GM18907 (cell line): Measurements from ENCODE around the gene GALR2.
"Not testable (repeated sequence)": the region's sequence is repeated elsewhere in the genome, so short reads cannot be mapped to it uniquely, and the experiment has no call there.

Experiments
- ATAC-seq: cut with Tn5 transposase; IDR thresholded peaks from one replicate; pipeline ENCODE4 v1.9.1; 2021; ENCODE audit warnings: mild to moderate bottlenecking, moderate library complexity; ENCODE audit not compliant: unreplicated experiment

GALR2 gene, protein sequence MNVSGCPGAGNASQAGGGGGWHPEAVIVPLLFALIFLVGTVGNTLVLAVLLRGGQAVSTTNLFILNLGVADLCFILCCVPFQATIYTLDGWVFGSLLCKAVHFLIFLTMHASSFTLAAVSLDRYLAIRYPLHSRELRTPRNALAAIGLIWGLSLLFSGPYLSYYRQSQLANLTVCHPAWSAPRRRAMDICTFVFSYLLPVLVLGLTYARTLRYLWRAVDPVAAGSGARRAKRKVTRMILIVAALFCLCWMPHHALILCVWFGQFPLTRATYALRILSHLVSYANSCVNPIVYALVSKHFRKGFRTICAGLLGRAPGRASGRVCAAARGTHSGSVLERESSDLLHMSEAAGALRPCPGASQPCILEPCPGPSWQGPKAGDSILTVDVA

GRCh38 chr17:76074390-76075363, at the start of gene GALR2:
Gene GALR2 (plus strand): TSS chr17:76074781. CDS start chr17:76074884, 103 bp downstream.
- no peak for ATAC-seq

- no peak for ATAC-seq
These were observed 49.3 kb upstream of the GALR2 start for GRCh38 chr17:76025294-76025693.

DNA sequence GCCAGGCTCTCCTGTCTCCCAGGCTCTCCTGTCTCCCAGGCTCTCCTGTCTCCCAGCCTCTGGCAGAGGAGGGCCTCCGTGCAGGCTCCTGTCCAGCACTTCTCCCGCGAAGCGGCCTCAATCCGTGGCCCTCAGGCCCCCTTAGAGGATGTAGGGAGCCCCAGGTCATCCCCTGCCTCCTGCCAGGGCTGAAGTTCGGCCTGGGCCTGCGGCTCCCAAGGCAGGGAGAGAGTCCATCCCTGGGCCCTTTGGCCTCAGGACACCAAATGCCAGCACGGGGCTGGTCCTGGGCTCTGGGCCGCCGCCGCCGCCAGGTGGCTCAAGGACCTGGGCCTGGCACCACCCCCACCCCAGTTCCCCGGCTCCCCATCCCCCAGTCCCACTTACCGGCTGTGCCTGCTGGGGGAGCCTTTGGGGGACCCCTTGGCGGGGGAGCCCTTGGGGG, 47.8 kb upstream of the GALR2 start:
- ATAC-seq: no peak

DNA sequence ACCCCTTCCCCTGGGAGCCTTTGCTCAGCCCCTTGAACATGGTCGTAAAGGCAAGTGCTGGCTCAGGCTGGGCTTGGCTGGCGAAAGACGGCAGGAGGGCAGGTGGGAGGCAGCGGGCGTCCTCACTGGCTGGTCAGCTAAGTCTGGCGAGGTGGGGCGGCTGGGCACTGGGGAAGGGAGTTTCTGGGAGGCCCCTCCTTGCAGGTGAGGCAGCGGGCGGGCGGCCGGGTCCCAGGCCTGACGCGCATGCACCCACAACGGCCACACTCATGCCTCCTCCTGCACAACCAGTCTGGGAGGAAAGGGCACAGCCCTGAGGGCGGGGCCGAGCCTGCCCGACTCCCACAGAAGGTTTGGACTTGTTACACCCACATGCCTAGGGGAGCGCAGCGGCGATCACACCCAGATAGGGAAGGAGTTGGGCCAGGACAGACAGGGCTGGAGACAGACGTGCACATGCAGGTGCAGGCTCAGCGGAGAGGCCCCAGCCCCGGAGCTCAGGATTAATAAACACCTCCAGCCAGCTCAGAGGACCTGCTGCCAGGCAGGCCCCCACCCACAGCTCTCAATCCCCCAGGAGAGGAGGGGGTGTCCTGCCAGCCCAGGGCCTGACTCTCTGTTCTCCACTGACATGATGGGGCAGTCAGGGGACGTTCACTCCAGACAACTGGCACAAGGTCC, 47.3 kb upstream of the GALR2 start, which contains the start of gene EVPL:
TSS of gene EVPL (minus strand) at position 148 of the 681 bp plus-strand sequence. CDS start at position 40, 108 bp downstream.
- ATAC-seq: no peak

DNA sequence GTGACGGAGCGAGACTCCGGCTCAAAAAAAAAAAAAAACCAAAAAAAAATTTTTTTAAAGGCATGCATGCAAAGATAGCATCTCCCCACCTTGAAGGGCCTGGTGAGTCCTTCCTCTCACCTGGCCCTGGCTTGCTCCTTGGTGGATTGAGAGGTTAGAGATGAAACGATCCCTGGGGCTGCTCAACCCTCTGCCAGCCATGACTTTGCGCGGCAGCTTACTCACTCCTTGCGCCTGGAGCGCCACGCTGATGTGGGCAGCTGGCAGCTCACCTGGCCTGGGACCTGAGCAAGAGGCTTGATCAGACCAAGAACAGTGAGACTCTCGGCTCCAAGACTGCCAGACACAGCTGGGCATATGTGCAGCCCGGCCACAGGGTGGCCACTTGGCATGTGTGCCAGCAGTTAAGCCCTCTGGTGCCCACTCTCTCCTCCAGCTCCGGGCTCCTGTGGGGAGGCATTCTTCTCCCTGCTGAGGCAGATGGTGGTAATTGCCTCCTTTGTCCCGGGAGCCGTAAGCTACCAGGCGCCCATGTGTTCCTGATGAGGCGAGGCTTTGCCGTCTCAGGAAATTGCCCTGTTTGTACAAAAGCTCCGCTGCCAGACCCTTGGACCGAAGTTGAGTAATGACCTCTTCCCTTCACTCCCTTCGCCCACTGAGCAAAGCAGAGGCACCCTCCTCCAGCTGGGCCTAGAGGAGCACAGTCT, 42.4 kb upstream of the GALR2 start:
- ATAC-seq: no peak

DNA sequence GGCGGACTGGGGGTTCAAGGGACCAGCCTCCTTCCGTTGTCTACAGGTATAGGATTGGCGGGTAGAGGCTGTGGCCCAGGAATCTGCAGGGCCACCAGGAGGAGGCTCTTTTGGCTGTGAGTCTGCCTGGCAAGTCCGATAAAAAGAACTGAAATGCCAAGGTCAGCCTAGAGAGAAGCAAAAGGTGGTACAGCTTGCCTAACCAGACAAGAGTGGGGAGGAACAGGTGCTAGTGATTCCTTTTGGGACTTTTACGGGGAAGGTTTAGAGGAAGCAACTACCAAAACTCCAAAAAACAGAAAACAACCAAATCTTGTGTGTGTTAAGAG, 41.8 kb upstream of the GALR2 start:
- no peak for ATAC-seq

DNA sequence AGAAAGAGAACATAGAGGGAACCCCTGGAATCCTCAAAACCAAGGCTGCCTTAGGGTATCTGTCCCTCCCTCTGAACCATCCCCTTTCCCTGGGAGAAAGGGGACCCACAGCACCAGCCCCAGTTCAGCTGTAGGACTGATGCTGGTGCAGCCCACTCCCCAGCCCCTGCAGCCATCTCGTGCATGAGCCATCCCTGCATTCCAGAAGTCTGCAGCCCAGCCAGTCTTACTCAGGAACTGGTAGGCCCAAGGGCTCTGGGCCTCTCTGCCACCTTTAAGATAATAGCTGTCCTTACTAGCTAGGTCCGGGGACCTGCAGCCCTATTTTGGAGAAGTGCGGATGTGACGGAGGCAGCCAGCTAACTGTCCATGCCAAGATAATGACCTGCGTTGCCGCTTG, 41.4 kb upstream of the GALR2 start:
- no peak for ATAC-seq

GRCh38 chr17:76034428-76035350, 39.9 kb upstream of the GALR2 start:
- ATAC-seq: no peak

DNA sequence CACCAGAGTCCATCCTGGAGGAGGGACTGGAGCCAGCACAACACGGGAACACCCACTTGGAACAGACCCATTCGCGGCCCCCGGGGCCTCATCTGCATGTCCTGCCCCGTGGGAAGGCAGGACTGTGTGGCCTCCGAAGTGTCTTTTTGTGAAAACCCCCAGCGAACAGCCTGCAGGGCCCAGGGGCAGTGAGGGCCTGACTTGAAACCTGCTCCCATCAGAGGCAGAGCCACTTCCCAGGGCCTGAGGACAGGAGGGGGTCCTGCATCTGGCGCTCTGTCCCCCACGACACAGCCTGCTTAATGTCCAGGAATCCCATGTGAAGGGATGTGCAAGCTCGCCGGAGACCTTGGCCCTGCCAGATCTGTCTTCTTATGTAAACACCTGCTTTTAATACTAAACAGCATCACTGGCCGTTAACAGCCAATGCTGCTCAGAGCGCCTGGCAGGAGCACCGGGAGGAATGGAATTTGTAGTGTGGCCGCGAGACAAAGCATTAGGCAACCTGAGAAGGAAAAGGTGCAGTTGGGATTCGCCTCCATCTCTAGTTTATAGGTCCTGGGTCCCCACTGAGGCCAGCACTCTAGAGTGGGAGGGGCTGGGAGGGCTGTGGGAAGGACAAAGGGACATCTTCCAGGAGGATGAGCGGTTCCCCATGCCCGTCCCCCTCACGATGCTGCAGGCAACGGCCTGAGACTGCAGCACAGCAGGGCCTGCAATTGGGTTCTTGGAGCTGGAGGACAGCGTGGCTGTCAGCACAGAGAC, 37.9 kb upstream of the GALR2 start:
- ATAC-seq: no peak

DNA sequence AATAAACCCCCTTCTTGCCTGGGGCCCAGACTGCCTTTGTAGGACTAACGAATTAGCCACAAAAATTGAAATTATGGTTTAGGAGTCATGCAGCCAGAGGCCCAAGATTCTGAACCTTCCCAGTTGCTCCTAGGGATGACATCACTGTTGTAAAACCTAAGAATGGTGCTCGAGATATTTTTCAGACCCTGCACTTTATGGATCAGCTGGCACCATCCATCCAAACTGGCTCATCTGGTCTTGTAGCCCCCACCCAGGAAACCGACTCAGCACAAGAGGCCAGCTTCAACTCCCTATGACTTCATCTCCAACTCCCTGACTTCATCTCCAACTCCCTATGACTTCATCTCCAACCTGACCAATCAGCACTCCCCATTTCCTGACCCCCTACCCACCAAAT, 36.5 kb upstream of the GALR2 start:
- ATAC-seq: no peak

GRCh38 chr17:76039121-76039520, 35.5 kb upstream of the GALR2 start:
- no peak for ATAC-seq

- ATAC-seq: no peak
These were observed 34.2 kb upstream of the GALR2 start for GRCh38 chr17:76040376-76040775.

- ATAC-seq: not testable (repeated sequence)
These were observed 31.7 kb upstream of the GALR2 start for GRCh38 chr17:76042868-76043267.

DNA sequence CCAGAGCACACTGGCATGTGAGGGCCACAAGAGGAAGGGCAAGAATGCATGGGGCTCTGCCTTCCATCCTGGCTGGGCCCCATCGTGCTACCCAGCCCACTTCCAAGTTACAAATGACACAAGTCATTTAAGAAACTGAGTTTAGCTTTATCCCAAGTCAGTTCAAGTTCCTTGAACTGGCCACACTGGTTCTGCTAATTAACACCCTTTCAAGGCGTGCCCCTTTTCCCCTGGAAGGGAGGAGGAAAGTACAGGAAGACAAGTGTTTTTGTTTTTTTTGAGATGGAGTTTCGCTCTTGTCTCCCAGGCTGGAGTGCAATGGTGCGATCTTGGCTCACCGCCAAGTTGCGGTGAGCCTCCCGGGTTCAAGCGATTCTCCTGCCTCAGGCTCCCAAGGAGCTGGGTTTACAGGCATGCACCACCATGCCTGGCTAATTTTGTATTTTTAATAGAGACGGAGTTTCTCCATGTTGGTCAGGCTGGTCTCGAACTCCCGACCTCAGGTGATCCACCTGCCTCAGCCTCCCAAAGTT, 30.0 kb upstream of the GALR2 start:
- not testable (repeated sequence) for ATAC-seq

- no peak for ATAC-seq
These were observed 28.5 kb upstream of the GALR2 start for GRCh38 chr17:76046064-76046463.

DNA sequence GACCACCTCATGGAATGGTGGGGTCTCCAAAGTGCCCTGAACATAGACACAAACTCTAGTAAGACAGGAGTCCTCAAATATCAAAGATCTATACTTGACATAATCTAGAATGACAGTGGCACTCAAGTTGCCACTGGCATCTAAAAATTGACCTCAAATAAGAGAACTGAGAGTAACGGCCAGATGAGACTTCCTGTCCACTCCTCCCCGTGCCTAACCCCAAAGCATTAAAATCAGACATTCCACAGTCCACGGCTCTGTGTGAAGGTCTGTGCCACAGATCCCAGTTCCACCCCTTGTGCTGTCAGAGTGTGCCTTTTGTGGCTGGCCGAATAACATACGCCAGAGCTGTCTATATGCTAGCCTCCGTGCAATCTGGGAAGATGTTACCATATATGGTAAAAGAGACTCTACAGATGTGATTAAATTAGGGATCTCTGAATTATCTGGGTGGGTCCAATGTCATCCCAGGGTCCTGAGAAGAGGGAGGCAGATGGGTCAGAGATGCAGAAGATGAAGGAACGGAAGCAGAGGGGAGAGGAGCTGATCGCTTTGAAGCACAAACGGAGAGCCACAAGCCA, 26.5 kb upstream of the GALR2 start:
- ATAC-seq: no peak

DNA sequence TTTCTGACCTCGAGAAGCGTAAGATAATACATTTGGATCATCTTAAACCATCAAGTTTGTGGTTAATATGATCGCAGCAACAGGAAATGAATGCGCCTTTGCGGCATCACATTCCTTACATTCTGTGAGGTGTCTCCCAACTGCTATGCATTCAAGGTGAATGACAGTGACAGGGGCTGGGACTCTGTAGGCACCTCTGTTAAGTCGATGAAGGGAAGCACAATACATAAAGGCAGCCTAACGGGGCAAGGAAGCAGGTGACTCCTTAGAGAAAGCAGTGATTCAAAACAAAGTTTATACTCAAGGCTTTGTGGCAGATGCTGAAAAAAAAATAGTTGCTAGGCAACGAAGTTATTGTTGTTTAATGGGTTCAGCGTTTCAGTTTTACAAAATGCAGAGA, 25.9 kb upstream of the GALR2 start:
- no peak for ATAC-seq

DNA sequence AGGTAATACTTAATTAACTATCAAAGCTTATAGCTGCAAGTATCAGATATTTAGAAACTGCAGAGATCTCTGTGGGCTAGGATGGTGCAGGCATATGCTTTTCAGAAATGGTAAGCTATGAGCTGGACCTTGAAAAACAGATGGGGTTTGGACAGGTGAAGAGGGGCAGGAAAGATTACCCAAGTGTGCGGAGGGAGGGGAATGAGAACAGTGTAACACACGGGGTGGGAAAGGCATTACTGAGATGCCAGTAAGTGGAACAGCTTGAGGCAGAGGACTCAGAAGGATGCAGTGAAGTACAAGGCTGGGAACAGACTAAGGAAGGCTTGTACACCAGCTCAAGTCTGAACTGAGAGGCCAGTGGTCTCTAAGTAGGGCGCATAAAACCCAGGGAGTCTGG, 25.3 kb upstream of the GALR2 start:
- ATAC-seq: no peak
